ENCODE data around the gene NCOA6. TPM values are rescaled to one million over a fixed set of nuclear protein-coding genes. Genes with fewer than 3 reads are reported as not detected.

Gene NCOA6
- total RNA-seq, 2 experiments from 2014 or later = 14.6 to 16.3 TPM

- ATAC-seq (ENCODE audit: poor library complexity) (no peak), DNase-seq (no peak)
- POLR2A ChIA-PET = interaction anchor here (0.6 kb wide), 1 partner anchor 687 kb away, joined by 4 read pairs; no protein-coding TSS in a partner anchor
- Histone ChIP-seq H3K36me3 (ENCODE audit: insufficient read depth, low read length) (peaks cover 32% of the 10 kb centered on the region), H3K4me1 (ENCODE audit: insufficient read depth, low read length) (no peaks in the 10 kb centered on the region), H3K27me3 (ENCODE audit: control insufficient read depth in 1 of 2, insufficient read depth in 2 of 2, low read length in 2 of 2) (no peaks in the 10 kb centered on the region), H3K4me3 (ENCODE audit: low read length) (no peak overlapping the region), H3K27ac (ENCODE audit: low read depth in 1 of 2, low read length in 2 of 2) (no peak overlapping the region), H3K9me3 (ENCODE audit: control insufficient read depth in 1 of 2, insufficient read depth in 1 of 2, low read length in 2 of 2) (no peaks in the 10 kb centered on the region)
- H3K36me3 Mint-ChIP-seq (ENCODE audit: low read depth) = peaks cover 59% of the 10 kb centered on the region
- CTCF ChIA-PET = no interaction called here
- no peak for TF ChIP-seq CTCF (IDR thresholded peaks at IDR 0.05)
- no peak overlapping the region for H3K27ac Mint-ChIP-seq
- no peaks in the 10 kb centered on the region for H3K27me3 Mint-ChIP-seq
- H3K9me3 Mint-ChIP-seq = no peaks in the 10 kb centered on the region
- intact Hi-C loops (cut with DNase I, micrococcal nuclease) = no loop called here
- H3K4me3 Mint-ChIP-seq = no peak overlapping the region
- no peaks in the 10 kb centered on the region for H3K4me1 Mint-ChIP-seq (ENCODE audit: low read depth)
These were observed 23.1 kb upstream of the NCOA6 start for GRCh38 chr20:34848597-34848996.

- TF ChIP-seq CTCF (IDR thresholded peaks at IDR 0.05) = no peak
- Histone ChIP-seq H3K4me3 (ENCODE audit: low read length) (no peak overlapping the region), H3K27me3 (ENCODE audit: control insufficient read depth in 1 of 2, insufficient read depth in 2 of 2, low read length in 2 of 2) (no peaks in the 10 kb centered on the region), H3K27ac (ENCODE audit: low read depth in 1 of 2, low read length in 2 of 2) (no peak overlapping the region), H3K36me3 (ENCODE audit: insufficient read depth, low read length) (peaks cover 3% of the 10 kb centered on the region), H3K4me1 (ENCODE audit: insufficient read depth, low read length) (no peaks in the 10 kb centered on the region), H3K9me3 (ENCODE audit: control insufficient read depth in 1 of 2, insufficient read depth in 1 of 2, low read length in 2 of 2) (no peaks in the 10 kb centered on the region)
- Mint-ChIP-seq H3K4me1 (ENCODE audit: low read depth) (no peaks in the 10 kb centered on the region), H3K36me3 (ENCODE audit: low read depth) (peaks cover 20% of the 10 kb centered on the region), H3K27me3 (no peaks in the 10 kb centered on the region), H3K9me3 (no peaks in the 10 kb centered on the region), H3K4me3 (no peak overlapping the region), H3K27ac (no peak overlapping the region)
- POLR2A ChIA-PET = interaction anchor here (0.6 kb wide), 1 partner anchor 216 kb away, joined by 3 read pairs; no protein-coding TSS in a partner anchor
- DNase-seq = no peak
- ATAC-seq (ENCODE audit: poor library complexity) = no peak
- CTCF ChIA-PET = no interaction called here
- intact Hi-C loops (cut with DNase I, micrococcal nuclease) = no loop called here
These were observed 18.0 kb upstream of the NCOA6 start for GRCh38 chr20:34843421-34843820.

GRCh38 chr20:34842143-34842542 is 16.7 kb upstream of the NCOA6 start:
- DNase-seq = no peak
- ATAC-seq (ENCODE audit: poor library complexity) = no peak
- Histone ChIP-seq H3K27me3 (ENCODE audit: control insufficient read depth in 1 of 2, insufficient read depth in 2 of 2, low read length in 2 of 2) (no peaks in the 10 kb centered on the region), H3K4me1 (ENCODE audit: insufficient read depth, low read length) (no peaks in the 10 kb centered on the region), H3K4me3 (ENCODE audit: low read length) (no peak overlapping the region), H3K36me3 (ENCODE audit: insufficient read depth, low read length) (no peaks in the 10 kb centered on the region), H3K27ac (ENCODE audit: low read depth in 1 of 2, low read length in 2 of 2) (no peak overlapping the region), H3K9me3 (ENCODE audit: control insufficient read depth in 1 of 2, insufficient read depth in 1 of 2, low read length in 2 of 2) (no peaks in the 10 kb centered on the region)
- no peak overlapping the region for H3K4me3 Mint-ChIP-seq
- H3K27me3 Mint-ChIP-seq = no peaks in the 10 kb centered on the region
- H3K36me3 Mint-ChIP-seq (ENCODE audit: low read depth) = peaks cover 8% of the 10 kb centered on the region
- intact Hi-C loops (cut with DNase I, micrococcal nuclease) = no loop called here
- ChIA-PET CTCF (interaction anchor here (0.6 to 0.7 kb wide), 2 partner anchors 140 to 338 kb away, joined by 3 to 7 read pairs; no protein-coding TSS in a partner anchor), POLR2A (no interaction called here)
- no peaks in the 10 kb centered on the region for H3K4me1 Mint-ChIP-seq (ENCODE audit: low read depth)
- no peaks in the 10 kb centered on the region for H3K9me3 Mint-ChIP-seq
- no peak for TF ChIP-seq CTCF (IDR thresholded peaks at IDR 0.05)
- no peak overlapping the region for H3K27ac Mint-ChIP-seq

Data from CD4-positive, alpha-beta T cell (primary cell).